Measurements from ENCODE around the gene CTPS1.

CTPS1 gene

DNA sequence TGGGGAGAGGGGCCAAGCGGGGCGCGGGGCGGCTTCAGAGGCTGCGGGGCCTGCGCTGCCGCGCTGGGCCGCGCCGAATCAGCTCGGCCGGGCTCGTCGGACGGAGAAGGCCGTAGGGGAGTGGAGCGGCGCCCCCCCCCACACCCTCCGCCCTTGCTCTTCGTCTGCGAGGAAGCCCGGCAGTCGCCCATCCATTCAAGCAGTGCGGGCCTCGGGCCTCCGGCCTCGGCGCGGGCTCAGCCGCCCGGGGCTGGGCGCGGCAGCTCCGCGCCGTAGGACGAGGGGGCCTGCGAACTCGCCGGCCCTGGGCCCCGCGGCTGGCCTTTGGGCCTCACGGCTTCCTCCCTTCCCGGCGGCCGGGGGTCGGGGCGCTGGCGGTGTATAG is 564 bp downstream of the CTPS1 start:
- TF ChIP-seq GATA3 (IDR thresholded peaks at IDR 0.05; ENCODE audit: low read depth, low read length) (no peak), GATA2 (IDR thresholded peaks at IDR 0.05; ENCODE audit: low read depth, low read length) (no peak)

DNA sequence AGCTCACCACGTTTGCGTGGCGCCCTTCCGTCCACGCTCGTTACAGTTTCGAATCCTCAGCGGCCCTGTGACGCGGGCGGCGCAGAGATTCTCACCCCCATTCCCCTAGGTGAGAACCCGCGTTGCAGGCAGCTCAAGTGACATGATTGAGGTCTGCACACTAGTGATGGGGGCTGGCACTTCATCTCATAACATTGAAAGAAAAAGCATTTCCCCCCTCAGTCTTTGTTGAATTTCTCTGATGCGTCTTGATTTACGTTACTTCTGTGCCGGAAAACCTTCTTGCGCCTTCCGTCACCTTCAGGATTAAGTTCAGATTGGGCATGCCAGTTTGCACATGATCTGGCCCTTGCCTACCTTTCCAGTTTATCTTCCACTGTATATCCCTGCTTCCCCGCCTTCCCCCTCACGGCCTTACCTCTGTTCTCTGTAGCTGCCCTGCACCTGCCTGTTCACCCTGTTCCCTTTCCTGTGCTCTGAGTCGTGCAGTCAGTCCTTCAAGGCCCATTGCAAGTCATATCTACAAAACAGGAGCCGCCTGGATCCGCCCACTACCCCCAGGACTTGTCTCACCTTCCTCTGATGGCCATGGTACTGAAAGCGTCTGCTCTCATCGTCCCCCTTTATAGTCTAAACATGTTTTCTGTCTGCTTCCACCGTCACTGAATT is 1.1 kb downstream of the CTPS1 start:
- no peak for TF ChIP-seq GATA2 (IDR thresholded peaks at IDR 0.05; ENCODE audit: low read depth, low read length)
- no peak for TF ChIP-seq GATA3 (IDR thresholded peaks at IDR 0.05; ENCODE audit: low read depth, low read length)

GRCh38 chr1:40981691-40982448 is 2.4 kb downstream of the CTPS1 start:
- TF ChIP-seq GATA3 (IDR thresholded peaks at IDR 0.05; ENCODE audit: low read depth, low read length) (no peak), GATA2 (IDR thresholded peaks at IDR 0.05; ENCODE audit: low read depth, low read length) (peak; percentile 24; the same call in 1 of the 2 replicates)

DNA sequence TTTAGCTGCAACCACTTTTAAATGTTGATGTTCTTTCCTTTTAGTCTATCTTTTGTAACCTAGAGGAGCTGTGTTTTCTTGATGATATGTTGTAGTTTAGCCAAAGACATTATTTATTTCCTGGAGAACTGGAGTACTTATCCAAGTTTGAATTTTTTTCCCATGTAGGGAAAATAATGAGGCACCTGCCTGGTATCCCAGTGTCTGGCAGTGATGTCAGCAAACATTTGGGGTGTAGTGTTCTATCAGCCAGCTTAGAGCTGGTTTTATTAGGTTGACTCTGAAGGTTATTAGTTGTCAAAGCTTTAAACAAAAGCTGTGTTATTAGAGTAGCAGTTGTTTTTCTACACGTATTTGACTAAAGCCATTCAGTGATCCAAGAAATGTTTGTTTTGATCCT is 3.2 kb downstream of the CTPS1 start:
- TF ChIP-seq GATA3 (IDR thresholded peaks at IDR 0.05; ENCODE audit: low read depth, low read length) = no peak
- no peak for TF ChIP-seq GATA2 (IDR thresholded peaks at IDR 0.05; ENCODE audit: low read depth, low read length)

DNA sequence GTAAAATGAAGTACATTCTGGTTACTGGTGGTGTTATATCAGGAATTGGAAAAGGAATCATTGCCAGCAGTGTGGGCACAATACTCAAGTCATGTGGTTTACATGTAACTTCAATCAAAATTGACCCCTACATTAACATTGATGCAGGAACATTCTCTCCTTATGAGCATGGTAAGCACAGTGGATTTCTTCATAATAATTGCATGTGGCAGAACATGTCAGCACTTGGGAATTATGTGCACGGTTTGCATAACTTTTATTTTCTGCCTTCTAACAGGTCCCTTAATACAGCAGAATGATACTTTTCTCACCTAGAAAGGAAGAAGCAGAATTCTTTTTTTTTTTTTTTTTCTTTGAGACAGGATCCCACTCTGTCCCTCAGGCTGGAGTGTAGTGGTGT is 3.8 kb downstream of the CTPS1 start:
- TF ChIP-seq GATA3 (IDR thresholded peaks at IDR 0.05; ENCODE audit: low read depth, low read length) = no peak

GRCh38 chr1:40984066-40984465 is 4.6 kb downstream of the CTPS1 start:
- TF ChIP-seq GATA3 (IDR thresholded peaks at IDR 0.05; ENCODE audit: low read depth, low read length) = no peak
- TF ChIP-seq GATA2 (IDR thresholded peaks at IDR 0.05; ENCODE audit: low read depth, low read length) = no peak

DNA sequence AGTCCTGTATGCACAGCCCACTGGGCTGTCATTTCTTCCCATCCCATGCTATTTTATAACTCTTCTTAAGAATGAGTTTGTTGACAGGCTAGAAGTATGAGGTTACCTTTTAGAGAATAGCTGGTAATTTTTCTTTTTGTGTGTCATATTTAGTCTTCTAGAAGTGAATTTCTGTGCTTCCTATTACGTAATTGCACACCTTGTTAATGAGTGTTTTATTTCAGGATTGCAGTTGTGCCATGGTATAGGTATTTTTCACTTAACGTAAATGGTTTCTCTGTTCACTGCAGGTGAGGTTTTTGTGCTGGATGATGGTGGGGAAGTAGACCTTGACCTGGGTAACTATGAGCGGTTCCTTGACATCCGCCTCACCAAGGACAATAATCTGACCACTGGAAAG is 5.0 kb downstream of the CTPS1 start:
- no peak for TF ChIP-seq GATA2 (IDR thresholded peaks at IDR 0.05; ENCODE audit: low read depth, low read length)
- no peak for TF ChIP-seq GATA3 (IDR thresholded peaks at IDR 0.05; ENCODE audit: low read depth, low read length)

DNA sequence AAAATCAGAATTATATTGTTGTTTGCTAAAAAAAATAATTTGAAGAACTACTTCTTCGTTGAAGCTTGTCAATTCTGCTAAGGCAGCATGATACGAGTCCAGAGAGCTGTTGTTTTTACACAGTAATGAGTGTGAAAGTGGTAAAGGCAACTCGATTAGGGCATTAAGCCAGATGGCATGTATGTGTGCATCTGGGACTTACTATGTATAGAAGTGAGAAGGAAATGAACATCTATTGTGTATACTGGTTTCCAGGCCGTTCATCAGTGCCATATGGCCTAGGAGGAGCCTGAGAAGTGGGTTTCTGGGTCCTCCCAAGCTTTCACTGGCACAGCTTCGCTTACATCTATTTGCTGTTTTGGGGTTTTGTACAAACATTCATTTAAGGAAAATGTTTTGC is 5.7 kb downstream of the CTPS1 start:
- no peak for TF ChIP-seq GATA2 (IDR thresholded peaks at IDR 0.05; ENCODE audit: low read depth, low read length)
- no peak for TF ChIP-seq GATA3 (IDR thresholded peaks at IDR 0.05; ENCODE audit: low read depth, low read length)

- TF ChIP-seq GATA3 (IDR thresholded peaks at IDR 0.05; ENCODE audit: low read depth, low read length) = no peak
- no peak for TF ChIP-seq GATA2 (IDR thresholded peaks at IDR 0.05; ENCODE audit: low read depth, low read length)
Measured at GRCh38 chr1:40985875-40986274, 6.4 kb downstream of the CTPS1 start.

DNA sequence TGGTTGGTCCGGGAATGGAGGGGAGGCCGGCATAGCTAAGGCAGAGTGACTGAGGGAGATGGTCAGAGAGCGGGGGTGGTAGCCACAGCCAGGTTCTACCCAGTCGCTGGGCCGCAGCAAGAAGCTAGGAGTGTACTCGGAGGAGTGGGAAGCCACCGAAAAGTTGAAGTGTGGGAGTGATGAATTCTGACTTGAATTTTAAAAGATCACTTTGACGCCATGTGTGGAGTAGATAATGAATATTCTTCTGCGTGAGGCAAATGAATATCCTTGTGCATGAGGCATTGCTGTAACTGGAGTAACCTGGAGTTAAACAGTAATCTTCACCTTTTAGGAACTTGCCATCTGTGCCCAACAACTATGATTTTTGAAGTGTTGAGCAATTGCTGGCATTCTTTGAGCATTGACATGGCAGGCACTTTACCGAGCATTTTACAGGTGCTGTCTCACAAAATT is 6.9 kb downstream of the CTPS1 start:
- TF ChIP-seq GATA2 (IDR thresholded peaks at IDR 0.05; ENCODE audit: low read depth, low read length) = no peak
- no peak for TF ChIP-seq GATA3 (IDR thresholded peaks at IDR 0.05; ENCODE audit: low read depth, low read length)

GRCh38 chr1:40986956-40987355 is 7.5 kb downstream of the CTPS1 start:
- TF ChIP-seq GATA2 (IDR thresholded peaks at IDR 0.05; ENCODE audit: low read depth, low read length) = no peak
- TF ChIP-seq GATA3 (IDR thresholded peaks at IDR 0.05; ENCODE audit: low read depth, low read length) = no peak

DNA sequence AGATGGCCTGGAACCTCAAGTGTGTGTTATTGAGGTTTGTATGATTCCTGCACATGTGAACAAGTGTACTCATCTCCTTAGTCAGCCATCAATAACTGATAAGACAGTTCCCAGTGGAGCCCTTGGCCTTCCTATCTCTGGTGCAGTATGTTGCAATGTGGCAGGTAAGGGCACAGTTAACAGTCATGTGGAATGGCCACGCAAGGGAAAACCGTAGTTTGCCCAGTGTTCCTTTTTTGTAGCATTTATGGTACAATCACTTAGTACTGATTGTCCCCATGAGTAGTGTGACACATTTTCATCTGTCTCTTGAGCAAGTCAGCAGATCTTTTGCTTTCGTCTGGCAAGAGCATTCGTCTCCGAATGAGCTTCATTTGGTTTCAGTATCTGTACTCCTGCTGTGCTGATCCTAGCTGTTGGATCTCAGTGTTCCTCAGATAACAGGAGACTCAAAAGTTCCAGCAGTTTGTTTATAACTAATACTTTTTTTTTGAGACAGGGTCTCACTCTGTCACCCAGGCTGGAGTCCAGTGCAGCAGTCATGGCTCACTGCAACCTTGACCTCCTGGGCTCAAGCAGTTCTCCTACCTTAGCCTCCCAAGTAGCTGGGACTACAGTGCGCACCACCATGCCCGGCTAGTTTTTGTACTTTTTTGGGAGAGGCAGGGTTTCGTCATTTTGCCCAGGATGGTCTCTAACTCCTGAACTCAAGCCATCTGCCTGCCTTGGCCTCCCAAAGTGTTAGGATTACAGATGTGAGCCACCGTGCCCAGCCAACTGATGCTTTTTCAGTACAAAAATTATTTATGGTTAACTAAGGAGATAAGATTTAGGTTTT is 8.2 kb downstream of the CTPS1 start:
- TF ChIP-seq GATA2 (IDR thresholded peaks at IDR 0.05; ENCODE audit: low read depth, low read length) = no peak
- no peak for TF ChIP-seq GATA3 (IDR thresholded peaks at IDR 0.05; ENCODE audit: low read depth, low read length)

GRCh38 chr1:40988280-40988679 is 8.8 kb downstream of the CTPS1 start:
- TF ChIP-seq GATA3 (IDR thresholded peaks at IDR 0.05; ENCODE audit: low read depth, low read length) (no peak), GATA2 (IDR thresholded peaks at IDR 0.05; ENCODE audit: low read depth, low read length) (no peak)

GRCh38 chr1:40989066-40989465 is 9.6 kb downstream of the CTPS1 start:
- TF ChIP-seq GATA3 (IDR thresholded peaks at IDR 0.05; ENCODE audit: low read depth, low read length) (no peak), GATA2 (IDR thresholded peaks at IDR 0.05; ENCODE audit: low read depth, low read length) (no peak)
